Stimulated activated naive CD8-positive, alpha-beta T cell treated with anti-CD3 and anti-CD28 coated beads, Interleukin-15, Interleukin-2, amounts not matched to agents 100 U/mL and 50 U/mL, for 24 hours (primary cell): ENCODE data around the gene CSRP1.
"Not testable (repeated sequence)": the region's sequence is repeated elsewhere in the genome, so short reads cannot be mapped to it uniquely, and the experiment has no call there.

ENCODE experiments used
- ATAC-seq: fragments of 150-1000 bp; cut with Tn5 transposase; one replicate; pipeline ENCODE4 v1.10.0; 2021
- DNase-seq: peaks from one replicate; pipeline ENCODE4 v3.0.0; 2021

The CSRP1 gene

DNA sequence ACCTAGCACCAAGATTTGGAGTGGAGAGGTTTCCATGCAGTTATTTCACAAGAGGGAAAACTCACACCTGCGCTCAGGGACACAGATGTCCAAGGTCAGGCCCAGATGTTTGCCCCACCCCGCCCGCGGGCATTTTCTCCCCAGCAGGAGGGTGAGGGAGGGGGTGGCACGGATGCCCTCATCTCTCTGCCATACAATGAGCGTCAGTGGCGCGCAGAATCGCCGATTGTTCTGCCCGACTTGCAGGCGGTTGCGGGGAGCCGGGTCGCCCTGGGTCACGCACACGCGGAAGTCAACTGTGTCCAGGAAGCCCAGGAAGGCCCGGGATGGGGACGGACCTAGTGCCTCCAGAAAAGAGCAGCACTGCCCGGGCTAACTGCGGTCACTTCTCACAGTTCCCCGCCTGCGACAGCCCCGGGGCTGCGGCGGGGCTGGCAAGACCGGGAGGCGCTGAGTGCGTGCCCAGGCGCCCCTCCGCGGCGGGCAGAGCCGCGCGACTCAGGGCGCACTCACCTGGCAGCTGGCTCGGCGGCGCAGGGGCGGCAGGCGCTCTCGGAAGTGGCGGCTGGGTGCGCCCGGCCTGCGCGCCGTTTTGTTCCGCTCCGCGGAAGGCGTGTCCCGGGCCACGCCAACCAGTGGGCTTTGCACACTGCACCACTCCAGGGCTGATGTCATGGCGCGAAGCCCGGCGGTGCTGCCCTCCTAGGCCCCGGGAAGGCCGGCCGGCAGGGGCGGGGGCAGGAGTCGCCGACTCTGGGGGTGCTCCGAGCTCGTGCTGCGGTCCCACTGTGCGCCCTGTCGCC lies at the start of gene CSRP1:
Gene CSRP1 (minus strand): TSS at position 567 of the 803 bp plus-strand sequence. CDS start 10,820 bp downstream, outside the sequence.
- ATAC-seq: peak; percentile 98
- DNase-seq: peak; percentile 85

- DNase-seq (no peak), ATAC-seq (no peak)
These were observed 48.6 kb upstream of the CSRP1 start for GRCh38 chr1:201555593-201555945.

- no peak for DNase-seq
These were observed 48.1 kb upstream of the CSRP1 start for GRCh38 chr1:201554789-201555592.

GRCh38 chr1:201554190-201554600 lies 47.3 kb upstream of the CSRP1 start:
- DNase-seq: no peak
- no peak for ATAC-seq

More at GRCh38 chr1:201554789-201555592, 48.1 kb upstream of the CSRP1 start:
- no peak for ATAC-seq

DNA sequence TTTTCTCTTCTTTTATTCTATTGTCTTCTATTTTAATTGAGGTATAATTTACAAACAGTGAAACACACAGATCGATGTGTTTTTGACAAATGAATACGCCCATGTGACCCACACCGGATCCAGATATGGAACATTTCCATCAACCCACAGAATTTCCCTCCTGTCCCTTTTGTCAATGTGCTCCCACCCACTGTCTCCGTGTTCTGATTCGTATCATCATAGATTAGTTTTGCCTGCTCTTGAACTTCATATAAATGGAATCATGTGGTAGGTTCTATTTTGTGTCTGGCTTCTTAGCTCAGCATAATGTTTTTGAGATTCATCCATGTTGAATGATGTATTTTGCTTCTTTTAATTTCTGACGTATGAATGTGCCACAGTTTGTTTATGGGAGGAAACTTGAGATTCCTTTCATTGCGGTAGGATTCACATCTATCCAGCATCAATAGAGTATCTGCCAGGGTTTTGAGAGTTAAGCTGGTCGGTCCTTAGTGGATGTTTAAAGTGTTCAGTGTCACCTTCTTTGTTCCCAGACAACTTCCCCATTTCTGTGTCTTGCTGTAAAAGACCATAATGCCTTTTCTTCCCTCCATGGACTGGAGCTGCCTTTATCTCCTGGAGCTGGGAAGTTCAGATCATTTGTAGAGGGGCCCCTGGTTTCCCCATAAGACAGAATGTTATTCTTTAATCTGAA lies 46.7 kb upstream of the CSRP1 start:
- ATAC-seq: no peak
- DNase-seq: no peak

DNA sequence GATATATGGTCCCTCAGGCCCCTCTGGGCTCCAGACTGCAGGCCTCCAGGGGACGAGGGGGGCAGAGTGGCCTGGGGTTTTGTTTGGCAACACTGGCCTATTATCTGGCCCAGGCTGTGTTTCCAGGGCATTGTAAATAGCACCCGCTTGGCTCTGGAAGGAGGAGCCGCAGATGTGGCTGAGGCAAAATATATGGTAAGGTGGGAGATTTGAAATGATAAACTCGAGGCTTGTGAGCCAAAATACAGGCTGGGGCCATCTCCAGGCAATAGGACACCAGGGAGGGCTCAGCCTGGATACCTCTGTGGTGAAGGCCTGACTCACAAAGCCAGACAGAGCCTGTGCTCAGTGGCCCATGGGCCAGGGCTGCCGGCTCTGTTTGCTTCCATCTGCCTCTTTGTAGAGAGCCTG lies 46.0 kb upstream of the CSRP1 start:
- no peak for DNase-seq
- no peak for ATAC-seq

DNA sequence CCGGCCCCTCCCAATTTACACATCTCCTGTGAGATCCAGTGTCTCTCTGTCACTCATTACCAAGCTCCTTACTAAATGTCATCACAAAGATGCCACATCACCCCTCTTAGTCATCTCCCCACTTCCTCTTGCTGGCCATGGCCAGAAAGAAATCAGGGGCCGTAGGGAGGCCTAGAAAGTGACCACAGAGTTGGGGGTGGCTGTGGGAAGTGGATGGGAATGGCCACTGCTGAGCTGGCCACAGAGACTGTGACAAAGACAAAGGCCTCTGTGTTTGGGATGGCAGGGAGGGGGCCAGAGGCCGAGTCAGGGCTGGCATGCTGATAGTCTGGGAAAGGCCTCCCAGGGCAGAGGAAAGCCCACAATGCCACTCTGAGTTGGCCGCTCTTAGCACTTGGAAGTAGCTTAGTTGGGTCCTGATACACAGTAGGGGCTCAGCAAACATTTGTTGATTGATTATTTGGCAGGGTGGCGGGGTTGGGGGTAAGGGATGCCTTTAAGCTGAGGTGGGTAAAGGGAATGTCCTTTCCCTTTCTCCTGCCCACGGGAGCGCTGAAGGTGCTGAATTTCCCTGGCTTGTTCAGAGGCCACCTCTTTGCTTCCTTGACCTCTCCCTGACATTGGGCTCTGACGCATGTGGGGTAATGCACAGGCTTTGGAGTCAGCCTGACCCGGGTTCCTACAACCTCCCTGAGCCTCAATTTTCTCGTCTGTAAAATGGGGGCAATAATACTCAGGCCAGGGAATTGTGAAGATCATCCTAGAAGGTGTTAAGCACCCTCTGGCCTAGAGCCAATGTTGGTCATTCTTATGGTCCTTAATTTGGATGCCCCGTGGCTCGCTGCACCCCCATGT lies 45.2 kb upstream of the CSRP1 start:
- DNase-seq: no peak
- ATAC-seq: no peak

- DNase-seq (no peak), ATAC-seq (no peak)
These were observed 44.2 kb upstream of the CSRP1 start for GRCh38 chr1:201551096-201551495.

GRCh38 chr1:201549522-201549921 lies 42.6 kb upstream of the CSRP1 start:
- not testable (repeated sequence) for ATAC-seq, DNase-seq

- DNase-seq: no peak
- ATAC-seq: peak; percentile 55
These were observed 39.0 kb upstream of the CSRP1 start for GRCh38 chr1:201545851-201546492.

GRCh38 chr1:201544710-201545109 lies 37.8 kb upstream of the CSRP1 start:
- ATAC-seq (no peak), DNase-seq (no peak)

GRCh38 chr1:201543871-201544642 lies 37.1 kb upstream of the CSRP1 start:
- DNase-seq: no peak

DNA sequence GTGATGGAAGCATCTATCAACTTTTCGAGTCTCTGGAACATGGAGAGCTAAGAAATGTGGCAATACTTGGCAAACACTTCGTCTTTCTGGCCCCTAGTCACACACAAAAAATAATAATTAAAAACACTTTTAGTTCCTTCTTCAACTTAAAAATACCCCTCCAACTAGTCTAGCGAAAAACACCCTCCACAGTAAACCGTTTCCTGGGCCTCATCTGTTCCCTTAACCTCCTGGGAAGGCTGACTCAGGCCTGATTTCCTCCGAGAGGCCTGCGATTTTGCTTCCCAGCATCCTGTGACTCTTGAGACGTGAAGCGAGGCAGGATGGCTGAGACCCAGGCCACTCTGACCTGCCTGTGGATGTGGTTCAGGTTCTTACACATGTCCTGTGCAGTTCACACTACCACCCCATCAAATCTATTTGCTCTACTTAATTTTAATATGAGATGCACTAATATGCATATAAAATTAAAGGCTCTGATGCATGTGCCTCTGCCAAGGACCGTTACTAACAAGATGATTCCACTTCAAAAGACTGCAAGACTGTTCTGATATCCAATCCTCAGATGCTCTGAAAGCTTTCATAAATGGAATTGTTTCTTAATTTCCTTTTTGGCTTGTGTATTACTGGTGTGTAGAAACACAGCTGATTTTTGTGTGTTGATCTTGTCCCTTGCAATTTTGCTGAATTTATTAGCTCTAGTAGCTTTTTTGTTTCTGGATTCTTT lies 35.5 kb upstream of the CSRP1 start:
- DNase-seq (no peak), ATAC-seq (no peak)

More at GRCh38 chr1:201543871-201544642, 37.1 kb upstream of the CSRP1 start:
- ATAC-seq: no peak

- ATAC-seq (no peak), DNase-seq (no peak)
These were observed 34.2 kb upstream of the CSRP1 start for GRCh38 chr1:201540846-201541735.

- DNase-seq (no peak), ATAC-seq (no peak)
These were observed 32.9 kb upstream of the CSRP1 start for GRCh38 chr1:201539561-201540431.

- ATAC-seq: peak; percentile 52
- peak; percentile 7 for DNase-seq
These were observed 32.0 kb upstream of the CSRP1 start, which contains the start of gene NAV1 for GRCh38 chr1:201538612-201539551. NAV1 (plus strand) TSS chr1:201539127; CDS start chr1:201622885, 83,758 bp downstream.
